MCF 10A (cell line): ENCODE measurements around the gene MED12L. TPM values are rescaled to one million over a fixed set of nuclear protein-coding genes. Genes with fewer than 3 reads are reported as not detected.

Experiments
- BruUV-seq: library from RNA; stranded (reverse); fragments of 400-500 nt; replicated peaks from 2 replicates; lab custom pipeline; 2021; lab: Mats Ljungman, UMichigan
- CTCF ChIA-PET: fragments of 300-600 bp; sonication (Branson Sonifier 250); formaldehyde crosslinking; extraction: SDS; loops from one replicate; lab custom pipeline; 2021; ENCODE audit warnings: antibody characterized with exemption, inconsistent platforms; lab: Yijun Ruan, JAX
- POLR2A ChIA-PET: fragments of 300-600, 350-650 bp; sonication (Branson Sonifier 250); formaldehyde crosslinking; extraction: SDS; loops from one replicate; lab custom pipeline; 2020; ENCODE audit warnings: antibody characterized with exemption, inconsistent platforms; lab: Yijun Ruan, JAX
- DNase-seq: peaks from one replicate; pipeline ENCODE4 v3.0.0-alpha.2; 2018; ENCODE audit not compliant: unreplicated experiment
- H3K27ac Mint-ChIP-seq: one replicate; pipeline ENCODE4 v1.8.0; 2022; ENCODE audit warnings: mild to moderate bottlenecking, low read depth, mixed read lengths; ENCODE audit not compliant: unreplicated experiment
- H3K27me3 Mint-ChIP-seq: one replicate; pipeline ENCODE4 v1.8.0; 2022; ENCODE audit warnings: mixed read lengths; ENCODE audit not compliant: insufficient read depth, unreplicated experiment
- H3K36me3 Mint-ChIP-seq: one replicate; pipeline ENCODE4 v1.8.0; 2022; ENCODE audit warnings: mild to moderate bottlenecking, moderate library complexity, mixed read lengths; ENCODE audit not compliant: insufficient read depth, unreplicated experiment
- H3K4me1 Mint-ChIP-seq: one replicate; pipeline ENCODE4 v1.8.0; 2022; ENCODE audit warnings: mixed read lengths; ENCODE audit not compliant: insufficient read depth, unreplicated experiment
- H3K4me3 Mint-ChIP-seq: one replicate; pipeline ENCODE4 v1.8.0; 2022; ENCODE audit warnings: mild to moderate bottlenecking, moderate library complexity, mixed read lengths; ENCODE audit not compliant: unreplicated experiment
- H3K9me3 Mint-ChIP-seq: one replicate; pipeline ENCODE4 v1.8.0; 2022; ENCODE audit warnings: mixed read lengths; ENCODE audit not compliant: unreplicated experiment
- intact Hi-C: fragments of 100-400 bp; cut with micrococcal nuclease; formaldehyde crosslinking; loops from 2 replicates; pipeline ENCODE4 v1.14.1; 2022
- total RNA-seq: library from RNA; stranded (reverse); gene quantifications from 2 replicates; pipeline ENCODE4 v1.2.3, GENCODE V29; 2022
- TF ChIP-seq, protein P1 (sequence below): fragments of 200-600 bp; IDR thresholded peaks from one replicate; pipeline ENCODE4 v1.8.0; 2022; ENCODE audit warnings: antibody characterized with exemption, mild to moderate bottlenecking; ENCODE audit not compliant: unreplicated experiment

The MED12L gene
- total RNA-seq, 1 experiment from 2014 or later: 0.47 TPM

DNA sequence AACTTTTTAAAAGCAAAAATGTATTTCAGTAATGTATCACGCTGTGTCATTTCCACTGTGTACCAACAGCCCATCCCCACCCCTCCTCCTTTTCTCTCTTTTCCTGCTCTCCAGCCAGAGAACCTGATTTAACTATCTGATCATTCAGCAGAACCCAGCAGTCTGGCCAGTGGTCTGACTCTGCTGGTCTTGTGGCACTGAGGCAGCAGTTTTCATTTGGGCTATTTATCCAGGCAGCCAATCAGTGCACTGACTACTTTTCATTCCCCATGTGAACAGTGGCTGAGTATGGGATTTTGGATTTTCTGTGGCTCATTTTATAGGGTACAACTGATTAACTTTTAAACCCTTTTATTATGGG lies 61.2 kb downstream of the MED12L start:
- no peak for DNase-seq
- no peaks in the 10 kb centered on the region for H3K4me1 Mint-ChIP-seq
- H3K36me3 Mint-ChIP-seq: no peaks in the 10 kb centered on the region
- H3K9me3 Mint-ChIP-seq: no peaks in the 10 kb centered on the region
- ChIA-PET POLR2A (interaction anchor here (0.7 to 1.8 kb wide), 4 partner anchors 223 to 383 kb away, joined by 3 to 4 read pairs (median 3); partner anchors contain the start of gene SIAH2), CTCF (interaction anchor here (0.6 to 7.0 kb wide), 20 partner anchors 10 to 425 kb away, joined by 3 to 93 read pairs (median 5); partner anchors contain the start of gene MED12L)
- no peaks in the 10 kb centered on the region for H3K27me3 Mint-ChIP-seq
- no TSS peak for BruUV-seq
- TF ChIP-seq, protein P1, sequence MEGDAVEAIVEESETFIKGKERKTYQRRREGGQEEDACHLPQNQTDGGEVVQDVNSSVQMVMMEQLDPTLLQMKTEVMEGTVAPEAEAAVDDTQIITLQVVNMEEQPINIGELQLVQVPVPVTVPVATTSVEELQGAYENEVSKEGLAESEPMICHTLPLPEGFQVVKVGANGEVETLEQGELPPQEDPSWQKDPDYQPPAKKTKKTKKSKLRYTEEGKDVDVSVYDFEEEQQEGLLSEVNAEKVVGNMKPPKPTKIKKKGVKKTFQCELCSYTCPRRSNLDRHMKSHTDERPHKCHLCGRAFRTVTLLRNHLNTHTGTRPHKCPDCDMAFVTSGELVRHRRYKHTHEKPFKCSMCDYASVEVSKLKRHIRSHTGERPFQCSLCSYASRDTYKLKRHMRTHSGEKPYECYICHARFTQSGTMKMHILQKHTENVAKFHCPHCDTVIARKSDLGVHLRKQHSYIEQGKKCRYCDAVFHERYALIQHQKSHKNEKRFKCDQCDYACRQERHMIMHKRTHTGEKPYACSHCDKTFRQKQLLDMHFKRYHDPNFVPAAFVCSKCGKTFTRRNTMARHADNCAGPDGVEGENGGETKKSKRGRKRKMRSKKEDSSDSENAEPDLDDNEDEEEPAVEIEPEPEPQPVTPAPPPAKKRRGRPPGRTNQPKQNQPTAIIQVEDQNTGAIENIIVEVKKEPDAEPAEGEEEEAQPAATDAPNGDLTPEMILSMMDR: no peak
- peak overlapping the region; percentile 28 for H3K27ac Mint-ChIP-seq
- intact Hi-C loops: loop anchor here (1.0 to 5.0 kb wide), 8 partner anchors 60 to 619 kb away; partner anchors contain the start of gene SIAH2
- H3K4me3 Mint-ChIP-seq: no peak overlapping the region

DNA sequence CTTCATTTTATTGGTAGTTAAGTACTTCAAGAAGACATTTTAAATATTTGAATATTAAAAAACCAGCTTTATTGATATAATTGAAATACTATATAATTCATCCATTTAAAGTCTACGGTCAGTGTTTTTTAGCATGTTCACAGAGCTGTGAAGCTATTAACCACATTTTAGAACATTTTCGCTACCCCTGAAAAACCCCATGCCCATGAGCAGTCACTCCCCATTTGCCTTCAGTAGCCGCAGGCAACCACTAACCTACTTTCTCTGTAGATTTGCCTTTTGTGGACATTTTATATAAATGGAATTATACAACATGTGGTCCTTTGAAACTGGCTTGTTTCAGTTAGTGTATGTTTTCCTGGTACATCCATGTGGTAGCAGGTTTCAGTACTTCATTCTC lies 61.8 kb downstream of the MED12L start:
- ChIA-PET CTCF (interaction anchor here (0.5 to 7.0 kb wide), 11 partner anchors 9 to 426 kb away, joined by 3 to 93 read pairs (median 5); no protein-coding TSS in a partner anchor), POLR2A (no interaction called here)
- intact Hi-C loops: loop anchor here (2.0 to 5.0 kb wide), 3 partner anchors 280 to 620 kb away; no protein-coding TSS in a partner anchor
- no TSS peak for BruUV-seq
- no peak overlapping the region for H3K4me3 Mint-ChIP-seq
- H3K9me3 Mint-ChIP-seq: no peaks in the 10 kb centered on the region
- no peaks in the 10 kb centered on the region for H3K27me3 Mint-ChIP-seq
- H3K36me3 Mint-ChIP-seq: no peaks in the 10 kb centered on the region
- no peak for DNase-seq
- no peaks in the 10 kb centered on the region for H3K4me1 Mint-ChIP-seq
- H3K27ac Mint-ChIP-seq: peak overlapping the region; percentile 28
- TF ChIP-seq, protein P1: no peak

DNA sequence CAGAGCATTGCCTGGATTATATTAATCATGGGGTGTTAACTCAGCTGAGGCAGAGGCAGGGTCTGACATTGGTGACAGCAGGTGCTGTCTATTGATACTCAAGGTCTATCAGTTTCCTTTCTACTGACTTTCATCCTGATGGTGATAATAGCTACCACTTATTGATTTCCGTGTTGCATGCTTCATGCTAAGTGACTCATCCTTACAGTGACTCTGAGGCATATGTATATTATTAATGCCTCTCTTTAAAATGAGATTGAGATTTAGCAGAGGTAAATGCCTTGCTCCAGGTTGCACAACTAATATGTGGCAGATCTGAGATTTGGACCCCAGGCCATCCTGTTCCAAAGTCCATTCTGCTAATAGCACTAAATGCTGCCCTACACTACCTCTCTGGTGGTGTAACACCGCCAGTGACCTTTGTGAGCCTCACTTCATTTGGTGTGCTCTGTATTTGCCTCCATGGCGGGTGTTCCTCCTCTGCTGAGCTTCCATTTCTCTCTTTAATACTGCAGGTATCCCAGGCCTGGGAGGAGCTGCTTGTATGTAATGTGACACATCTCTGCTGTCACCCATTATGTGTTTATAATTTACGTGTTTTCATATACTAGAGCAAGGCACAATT lies 67.1 kb downstream of the MED12L start:
- Mint-ChIP-seq H3K9me3 (no peaks in the 10 kb centered on the region), H3K27ac (no peak overlapping the region), H3K4me1 (no peaks in the 10 kb centered on the region), H3K27me3 (no peaks in the 10 kb centered on the region), H3K4me3 (no peak overlapping the region), H3K36me3 (no peaks in the 10 kb centered on the region)
- no peak for DNase-seq
- ChIA-PET CTCF (interaction anchor here (0.6 to 1.8 kb wide), 6 partner anchors 16 to 316 kb away, joined by 3 to 9 read pairs (median 6); no protein-coding TSS in a partner anchor), POLR2A (interaction anchor here (0.6 kb wide), 1 partner anchor 393 kb away, joined by 3 read pairs; no protein-coding TSS in a partner anchor)
- intact Hi-C loops: no loop called here
- TF ChIP-seq, protein P1: no peak
- no TSS peak for BruUV-seq

DNA sequence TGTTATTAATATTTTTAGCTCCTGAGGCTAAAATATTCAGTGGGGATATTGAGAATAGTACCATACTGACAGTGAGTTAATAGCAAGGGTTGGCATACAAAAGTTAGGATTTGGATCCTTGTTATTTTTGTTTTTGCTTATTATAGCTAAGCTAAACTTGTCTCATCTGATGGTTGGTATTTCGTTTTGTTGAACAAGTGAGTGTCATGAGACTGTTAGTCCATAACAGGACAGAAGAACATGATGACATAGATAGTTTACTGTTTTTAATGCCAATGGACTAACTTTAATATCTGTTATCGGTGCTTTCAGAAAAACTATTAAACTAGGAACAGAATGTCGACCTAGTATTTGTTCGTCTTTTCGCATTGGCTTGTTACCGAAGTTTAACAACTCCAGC lies 69.1 kb downstream of the MED12L start:
- BruUV-seq: no TSS peak
- Mint-ChIP-seq H3K27ac (no peak overlapping the region), H3K4me3 (no peak overlapping the region), H3K9me3 (no peaks in the 10 kb centered on the region), H3K4me1 (no peaks in the 10 kb centered on the region), H3K36me3 (no peaks in the 10 kb centered on the region), H3K27me3 (no peaks in the 10 kb centered on the region)
- TF ChIP-seq, protein P1: no peak
- ChIA-PET CTCF (interaction anchor here (0.6 to 0.7 kb wide), 2 partner anchors 173 to 763 kb away, joined by 3 to 6 read pairs; no protein-coding TSS in a partner anchor), POLR2A (no interaction called here)
- DNase-seq: no peak
- intact Hi-C loops: no loop called here
